ENCODE measurements around the gene GLIS1.

- TF ChIP-seq CTCF (IDR thresholded peaks at IDR 0.05; ENCODE audit: low read depth, low read length, poor library complexity, severe bottlenecking) (no peak), EZH2phosphoT487 (IDR thresholded peaks at IDR 0.05; ENCODE audit: borderline replicate concordance, low read length) (no peak)
Measured at GRCh38 chr1:53705446-53706096, 33.4 kb downstream of the GLIS1 start.

Measured in DOHH2 (cell line).